ENCODE measurements around the gene C8B. TPM values are rescaled to one million over a fixed set of nuclear protein-coding genes. Genes with fewer than 3 reads are reported as not detected.

Gene C8B
- total and polyA plus RNA-seq, 2 of the 13 experiments (the other 11 are each of a cell fraction or from before 2014, with no cell fraction given): 8.4 to 11.3 TPM

DNA sequence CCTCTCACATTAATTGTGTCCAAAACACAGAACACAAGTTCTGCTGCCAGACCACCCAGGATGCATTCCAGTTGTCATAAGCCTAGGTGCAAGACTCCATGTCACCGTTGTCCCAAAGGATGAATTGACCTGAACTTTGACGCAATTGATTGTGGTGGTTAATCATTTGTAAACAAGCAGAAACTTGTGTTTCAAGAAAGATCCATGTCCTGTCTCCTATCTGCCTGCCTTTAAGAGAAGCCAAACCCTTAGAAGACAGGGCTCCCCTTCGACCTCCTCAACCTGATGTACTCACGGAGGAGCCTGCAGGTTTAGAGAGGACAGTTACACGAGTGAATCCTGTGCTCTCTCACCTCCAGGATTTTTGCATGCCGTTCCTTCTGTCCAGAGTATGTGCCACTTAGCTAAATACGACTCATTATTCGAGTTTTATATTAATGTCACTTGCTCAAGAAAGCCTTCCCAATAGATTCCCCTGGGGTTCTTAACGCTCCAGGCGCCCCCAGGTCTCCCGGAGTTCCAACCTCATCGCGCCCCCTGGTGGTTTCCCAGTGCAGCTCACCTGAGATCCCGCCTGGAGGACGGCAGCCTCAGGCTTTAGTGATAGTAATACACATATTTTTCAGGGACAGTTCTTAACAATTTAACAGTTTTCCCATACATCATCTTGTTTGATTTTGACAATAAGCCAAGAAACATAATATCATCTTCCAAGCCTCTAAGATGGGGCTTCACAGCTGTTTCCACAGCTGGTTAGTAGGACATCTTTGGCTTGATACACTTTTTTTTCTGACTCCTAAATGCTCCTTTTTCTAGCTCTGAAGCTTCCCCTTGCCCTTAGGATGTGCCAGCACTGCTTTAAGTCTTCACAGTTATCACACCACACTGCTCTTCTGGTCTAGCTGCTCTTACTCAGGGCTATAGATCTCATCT lies 2.4 kb upstream of the C8B start (continued):
- TF ChIP-seq, protein P1, sequence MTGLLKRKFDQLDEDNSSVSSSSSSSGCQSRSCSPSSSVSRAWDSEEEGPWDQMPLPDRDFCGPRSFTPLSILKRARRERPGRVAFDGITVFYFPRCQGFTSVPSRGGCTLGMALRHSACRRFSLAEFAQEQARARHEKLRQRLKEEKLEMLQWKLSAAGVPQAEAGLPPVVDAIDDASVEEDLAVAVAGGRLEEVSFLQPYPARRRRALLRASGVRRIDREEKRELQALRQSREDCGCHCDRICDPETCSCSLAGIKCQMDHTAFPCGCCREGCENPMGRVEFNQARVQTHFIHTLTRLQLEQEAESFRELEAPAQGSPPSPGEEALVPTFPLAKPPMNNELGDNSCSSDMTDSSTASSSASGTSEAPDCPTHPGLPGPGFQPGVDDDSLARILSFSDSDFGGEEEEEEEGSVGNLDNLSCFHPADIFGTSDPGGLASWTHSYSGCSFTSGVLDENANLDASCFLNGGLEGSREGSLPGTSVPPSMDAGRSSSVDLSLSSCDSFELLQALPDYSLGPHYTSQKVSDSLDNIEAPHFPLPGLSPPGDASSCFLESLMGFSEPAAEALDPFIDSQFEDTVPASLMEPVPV (CRISPR knock-in tag; IDR thresholded peaks at IDR 0.05): no peak
- no peak for TF ChIP-seq ATAD3A (CRISPR knock-in tag; IDR thresholded peaks at IDR 0.05)
- no peak for TF ChIP-seq POLR2G (IDR thresholded peaks at IDR 0.05; ENCODE audit: low read depth, low read length)
- TF ChIP-seq PAWR (CRISPR knock-in tag; IDR thresholded peaks at IDR 0.05; ENCODE audit: borderline replicate concordance): no peak
- TF ChIP-seq, protein P2, sequence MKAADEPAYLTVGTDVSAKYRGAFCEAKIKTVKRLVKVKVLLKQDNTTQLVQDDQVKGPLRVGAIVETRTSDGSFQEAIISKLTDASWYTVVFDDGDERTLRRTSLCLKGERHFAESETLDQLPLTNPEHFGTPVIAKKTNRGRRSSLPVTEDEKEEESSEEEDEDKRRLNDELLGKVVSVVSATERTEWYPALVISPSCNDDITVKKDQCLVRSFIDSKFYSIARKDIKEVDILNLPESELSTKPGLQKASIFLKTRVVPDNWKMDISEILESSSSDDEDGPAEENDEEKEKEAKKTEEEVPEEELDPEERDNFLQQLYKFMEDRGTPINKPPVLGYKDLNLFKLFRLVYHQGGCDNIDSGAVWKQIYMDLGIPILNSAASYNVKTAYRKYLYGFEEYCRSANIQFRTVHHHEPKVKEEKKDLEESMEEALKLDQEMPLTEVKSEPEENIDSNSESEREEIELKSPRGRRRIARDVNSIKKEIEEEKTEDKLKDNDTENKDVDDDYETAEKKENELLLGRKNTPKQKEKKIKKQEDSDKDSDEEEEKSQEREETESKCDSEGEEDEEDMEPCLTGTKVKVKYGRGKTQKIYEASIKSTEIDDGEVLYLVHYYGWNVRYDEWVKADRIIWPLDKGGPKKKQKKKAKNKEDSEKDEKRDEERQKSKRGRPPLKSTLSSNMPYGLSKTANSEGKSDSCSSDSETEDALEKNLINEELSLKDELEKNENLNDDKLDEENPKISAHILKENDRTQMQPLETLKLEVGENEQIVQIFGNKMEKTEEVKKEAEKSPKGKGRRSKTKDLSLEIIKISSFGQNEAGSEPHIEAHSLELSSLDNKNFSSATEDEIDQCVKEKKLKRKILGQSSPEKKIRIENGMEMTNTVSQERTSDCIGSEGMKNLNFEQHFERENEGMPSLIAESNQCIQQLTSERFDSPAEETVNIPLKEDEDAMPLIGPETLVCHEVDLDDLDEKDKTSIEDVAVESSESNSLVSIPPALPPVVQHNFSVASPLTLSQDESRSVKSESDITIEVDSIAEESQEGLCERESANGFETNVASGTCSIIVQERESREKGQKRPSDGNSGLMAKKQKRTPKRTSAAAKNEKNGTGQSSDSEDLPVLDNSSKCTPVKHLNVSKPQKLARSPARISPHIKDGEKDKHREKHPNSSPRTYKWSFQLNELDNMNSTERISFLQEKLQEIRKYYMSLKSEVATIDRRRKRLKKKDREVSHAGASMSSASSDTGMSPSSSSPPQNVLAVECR (CRISPR knock-in tag; IDR thresholded peaks at IDR 0.05; ENCODE audit: borderline replicate concordance): peak; percentile 21; the same call in 1 of the 2 replicates
- no peak for TF ChIP-seq HMGXB3 (CRISPR knock-in tag; IDR thresholded peaks at IDR 0.05; ENCODE audit: borderline replicate concordance)
- TF ChIP-seq NR2F2 (IDR thresholded peaks at IDR 0.05; ENCODE audit: borderline replicate concordance, low read depth): no peak
- no peak for TF ChIP-seq ZNF24 (IDR thresholded peaks at IDR 0.05)
- TF ChIP-seq HNF4G (IDR thresholded peaks at IDR 0.05; ENCODE audit: borderline replicate concordance, low read depth, low read length): peak; percentile 63; the same call in 1 of the 2 replicates
- TF ChIP-seq HNF4G (CRISPR knock-in tag; IDR thresholded peaks at IDR 0.05; ENCODE audit: borderline replicate concordance, low read depth): no peak
- no peak for TF ChIP-seq CCAR2 (optimal IDR thresholded peaks at IDR 0.05; ENCODE audit: low read depth, low read length)
- TF ChIP-seq EEA1 (CRISPR knock-in tag; IDR thresholded peaks at IDR 0.05; ENCODE audit: borderline replicate concordance): no peak
- no peak for TF ChIP-seq ATF7-NPFF (CRISPR knock-in tag; IDR thresholded peaks at IDR 0.05; ENCODE audit: low read depth)
- peak; percentile 62 for TF ChIP-seq SALL1 (CRISPR knock-in tag; IDR thresholded peaks at IDR 0.05)
- peak; percentile 53; the same call in 1 of the 2 replicates for TF ChIP-seq ATF2 (CRISPR knock-in tag; IDR thresholded peaks at IDR 0.05)
- TF ChIP-seq, protein P3, sequence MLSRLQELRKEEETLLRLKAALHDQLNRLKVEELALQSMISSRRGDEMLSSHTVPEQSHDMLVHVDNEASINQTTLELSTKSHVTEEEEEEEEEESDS (CRISPR knock-in tag; IDR thresholded peaks at IDR 0.05; ENCODE audit: borderline replicate concordance): no peak

Data from HepG2 (cell line).